Endometrial microvascular endothelial cells (primary cell): Measurements from ENCODE around the gene CNTLN. TPM values are rescaled to one million over a fixed set of nuclear protein-coding genes. Genes with fewer than 3 reads are reported as not detected.
"Not testable (repeated sequence)": the region's sequence is repeated elsewhere in the genome, so short reads cannot be mapped to it uniquely, and the experiment has no call there.

Experiments
- in situ Hi-C: cut with HindIII; loops from 2 replicates; pipeline ENCODE4 v1.10.0; 2017; ENCODE audit warnings: low sequenced_read_pairs, low pct_unique_long_range_greater_than_20kb; ENCODE audit errors: inconsistent ontology term
- total RNA-seq: library from RNA; depleted of rRNA; stranded (reverse); fragments of >200 nt; gene quantifications from one replicate; pipeline ENCODE4 v1.2.3, GENCODE V29; 2015; ENCODE audit errors: inconsistent ontology term

CNTLN gene
- total RNA-seq, 1 donor from 2014 or later = 4.8 TPM

DNA sequence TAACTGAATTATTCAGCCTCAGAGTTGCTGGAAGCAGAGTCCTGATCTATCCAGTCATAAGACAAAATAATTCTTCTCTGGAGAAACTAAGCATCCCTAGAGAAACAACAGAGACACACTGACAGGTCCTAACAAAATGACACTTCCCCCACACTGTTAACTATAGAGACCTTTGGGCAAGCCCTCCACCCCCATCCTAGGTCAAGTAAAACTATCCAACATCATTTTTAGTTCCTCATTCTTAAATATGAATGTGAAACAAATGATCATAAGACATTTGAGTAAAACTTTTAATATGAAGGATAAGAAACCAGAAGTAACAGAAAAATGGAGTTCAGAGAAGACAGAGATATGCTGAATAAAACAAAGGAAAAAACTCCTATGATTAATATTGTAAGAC lies 30.9 kb downstream of the CNTLN start:
- in situ Hi-C loops = no loop called here

DNA sequence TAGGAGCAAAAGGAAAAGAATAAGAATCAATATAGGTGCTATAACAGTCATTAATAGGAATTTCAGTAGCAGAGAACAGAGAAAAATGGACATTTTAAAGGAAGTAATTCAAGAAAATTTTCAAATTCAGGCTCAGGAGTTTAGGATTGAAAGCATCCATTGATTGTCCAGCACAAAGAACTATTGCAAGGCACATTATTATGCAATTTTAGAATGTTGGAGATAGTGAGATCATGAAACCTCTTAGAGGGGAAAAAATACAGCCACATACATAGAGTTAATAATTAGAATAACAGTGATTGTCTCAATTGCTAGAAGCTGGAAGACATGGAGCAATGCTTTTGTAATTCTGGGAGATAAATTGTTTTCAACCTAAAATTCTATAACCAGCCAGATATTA lies 31.5 kb downstream of the CNTLN start:
- in situ Hi-C loops = no loop called here

GRCh38 chr9:17171309-17172094 lies 36.7 kb downstream of the CNTLN start:
- in situ Hi-C loops = no loop called here

- in situ Hi-C loops = not testable (repeated sequence)
Observed at GRCh38 chr9:17177496-17177895, 42.7 kb downstream of the CNTLN start.

GRCh38 chr9:17185481-17186029 lies 50.7 kb downstream of the CNTLN start:
- in situ Hi-C loops = no loop called here

DNA sequence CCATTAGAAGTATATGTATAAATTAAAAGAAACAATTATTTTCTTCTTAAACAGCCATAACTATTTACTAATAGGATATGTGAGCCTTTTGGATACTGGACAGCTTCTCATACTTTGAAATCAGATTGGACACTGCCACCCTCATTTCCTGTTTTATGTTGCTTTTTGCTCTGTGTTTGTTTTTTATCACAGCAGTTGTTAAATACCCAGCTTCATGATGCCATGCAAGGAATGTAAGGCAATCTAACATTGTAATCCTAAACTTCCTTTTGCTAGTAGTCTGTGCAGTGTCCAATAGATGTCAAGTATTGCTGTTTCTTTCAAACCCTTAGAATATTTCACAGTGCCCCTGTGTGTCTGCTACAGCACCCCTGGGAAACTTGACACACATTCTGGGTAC lies 56.2 kb downstream of the CNTLN start:
- in situ Hi-C loops = no loop called here

- in situ Hi-C loops = no loop called here
Observed at GRCh38 chr9:17204611-17205152, 69.8 kb downstream of the CNTLN start.

GRCh38 chr9:17216011-17216410 lies 81.2 kb downstream of the CNTLN start:
- in situ Hi-C loops = no loop called here

- in situ Hi-C loops = no loop called here
Observed at GRCh38 chr9:17216646-17217045, 81.8 kb downstream of the CNTLN start.

- in situ Hi-C loops = no loop called here
Observed at GRCh38 chr9:17217272-17217671, 82.4 kb downstream of the CNTLN start.

DNA sequence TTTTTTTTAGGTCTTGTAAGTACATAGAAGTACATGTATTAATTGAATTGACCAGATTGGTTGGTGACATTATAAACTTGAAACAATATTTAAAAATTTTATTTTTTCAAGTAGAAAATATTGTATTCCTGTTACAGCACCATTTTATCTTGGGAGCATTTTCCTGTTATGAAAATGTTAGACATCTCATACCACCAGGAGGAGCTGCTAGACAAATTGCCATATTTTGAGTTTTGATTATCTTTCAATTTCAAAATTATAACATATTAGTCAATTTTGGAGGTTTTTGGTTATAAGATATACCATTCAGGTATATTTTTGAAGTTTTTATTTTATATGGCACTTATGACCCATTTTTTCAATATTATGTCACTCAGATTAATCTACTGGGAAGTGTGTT lies 84.4 kb downstream of the CNTLN start:
- in situ Hi-C loops = no loop called here

DNA sequence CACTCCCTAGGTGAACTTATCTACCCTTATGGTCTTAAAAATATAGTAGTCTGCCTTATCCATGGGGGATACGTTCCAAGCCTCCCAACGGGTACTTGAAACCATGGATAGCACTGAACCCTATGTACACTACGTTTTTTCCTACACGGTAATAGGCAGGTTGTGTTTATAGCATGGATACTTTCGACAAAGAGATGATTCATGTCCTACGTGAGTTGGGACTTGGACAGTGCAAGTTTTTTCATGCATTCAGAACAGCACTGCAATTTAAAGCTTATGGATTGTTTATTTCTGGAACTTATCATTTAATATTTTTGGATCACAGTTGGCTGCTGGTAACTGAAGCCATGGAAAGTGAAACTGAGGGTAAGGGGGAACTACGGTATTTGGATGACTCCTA lies 88.1 kb downstream of the CNTLN start:
- in situ Hi-C loops = no loop called here

DNA sequence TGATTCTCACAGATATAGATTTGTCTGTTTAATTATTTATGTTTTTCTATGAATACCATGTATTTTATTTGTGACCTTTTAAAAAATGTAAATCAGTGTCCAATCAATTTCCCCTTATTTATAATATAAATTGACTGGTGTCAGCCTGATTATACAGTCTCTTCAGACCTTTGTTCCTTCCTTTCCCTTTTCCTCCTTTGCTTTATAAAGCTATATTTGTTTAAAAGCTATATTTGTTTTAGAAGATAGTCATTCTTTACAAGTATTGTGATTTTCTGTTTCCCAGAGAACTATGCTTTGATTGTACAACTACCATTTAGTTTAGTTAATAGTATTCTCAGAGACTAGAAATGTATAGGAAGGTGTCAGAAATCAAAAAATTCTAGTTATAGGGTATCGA lies 90.6 kb downstream of the CNTLN start:
- in situ Hi-C loops = no loop called here

GRCh38 chr9:17229945-17230560 lies 95.2 kb downstream of the CNTLN start:
- in situ Hi-C loops = no loop called here

- in situ Hi-C loops = no loop called here
Observed at GRCh38 chr9:17230646-17231045, 95.8 kb downstream of the CNTLN start.

DNA sequence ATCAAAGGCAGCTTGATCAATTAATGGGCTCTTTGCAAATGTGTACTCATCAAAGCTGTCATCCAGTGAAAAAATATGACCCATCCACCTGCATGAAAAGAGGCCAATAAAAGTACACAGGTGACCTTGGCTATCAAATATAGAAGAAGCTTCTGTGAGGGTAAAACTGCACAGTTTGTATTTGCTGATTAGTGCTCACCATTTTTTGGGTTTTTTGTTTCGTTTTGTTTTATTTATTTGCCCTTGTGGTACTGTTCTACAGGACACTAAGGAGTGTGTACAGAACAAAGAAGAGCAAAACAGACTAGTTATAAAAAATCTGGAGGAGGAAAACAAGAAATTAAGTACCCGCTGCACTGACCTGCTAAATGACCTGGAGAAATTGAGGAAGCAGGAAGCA lies 101.3 kb downstream of the CNTLN start:
- in situ Hi-C loops = no loop called here

- in situ Hi-C loops = no loop called here
Observed at GRCh38 chr9:17246770-17247169, 111.9 kb downstream of the CNTLN start.

DNA sequence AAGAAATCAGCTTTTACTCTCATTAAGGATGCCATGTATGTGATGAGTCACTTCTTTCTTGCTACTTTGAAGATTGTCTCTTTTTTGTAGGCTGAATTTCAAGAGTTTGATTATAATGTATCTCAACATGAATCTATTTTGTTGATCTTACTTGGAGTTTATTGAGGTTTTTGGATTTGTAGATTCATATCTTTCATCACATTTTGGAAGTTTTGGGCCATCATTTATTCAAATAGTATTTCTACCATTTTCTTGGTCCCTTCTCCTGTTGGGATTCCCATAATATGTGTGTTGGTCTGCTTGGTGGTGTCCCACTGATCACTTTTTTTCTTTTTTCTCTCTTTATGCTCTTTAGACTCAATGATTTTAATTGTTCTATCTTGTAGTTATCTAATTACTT lies 116.3 kb downstream of the CNTLN start:
- in situ Hi-C loops = no loop called here

GRCh38 chr9:17268531-17269188 lies 133.8 kb downstream of the CNTLN start:
- in situ Hi-C loops = not testable (repeated sequence)

DNA sequence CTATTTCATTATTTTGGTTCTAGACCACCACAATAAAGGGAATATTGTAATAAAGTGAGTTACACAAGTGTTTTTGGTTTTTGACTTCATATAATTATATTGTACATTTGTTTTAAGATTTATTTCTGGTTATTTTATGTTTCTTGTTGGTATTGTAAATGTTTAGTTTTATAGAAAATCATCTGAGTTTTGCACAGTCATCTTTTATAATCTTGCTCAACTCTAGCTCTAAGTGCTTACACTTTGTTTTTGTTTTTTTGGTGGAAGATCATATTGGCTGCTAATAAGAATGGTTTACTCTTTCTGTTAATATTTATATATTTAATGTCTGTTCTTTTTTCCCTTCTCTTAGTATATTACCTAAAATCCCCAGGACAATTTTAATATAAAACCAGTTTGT lies 135.0 kb downstream of the CNTLN start:
- in situ Hi-C loops = no loop called here
